Forelimb muscle (tissue), 1 donor: ENCODE measurements around the gene PRRT2. TPM values are rescaled to one million over a fixed set of nuclear protein-coding genes. Genes with fewer than 3 reads are reported as not detected.
"Not testable (repeated sequence)": the region's sequence is repeated elsewhere in the genome, so short reads cannot be mapped to it uniquely, and the experiment has no call there.

Experiments used
- DNase-seq: peaks from one replicate; pipeline ENCODE4 v3.0.0-alpha.2; 2013; ENCODE audit warnings: low read depth
- polyA plus RNA-seq: library from polyadenylated mRNA; unstranded; fragments of 120-200 nt; gene quantifications from one replicate; pipeline ENCODE4 v1.2.1, GENCODE V29; 2013; ENCODE audit not compliant: insufficient read length

PRRT2 gene
- polyA plus RNA-seq, 1 donor: 14.4 TPM

DNA sequence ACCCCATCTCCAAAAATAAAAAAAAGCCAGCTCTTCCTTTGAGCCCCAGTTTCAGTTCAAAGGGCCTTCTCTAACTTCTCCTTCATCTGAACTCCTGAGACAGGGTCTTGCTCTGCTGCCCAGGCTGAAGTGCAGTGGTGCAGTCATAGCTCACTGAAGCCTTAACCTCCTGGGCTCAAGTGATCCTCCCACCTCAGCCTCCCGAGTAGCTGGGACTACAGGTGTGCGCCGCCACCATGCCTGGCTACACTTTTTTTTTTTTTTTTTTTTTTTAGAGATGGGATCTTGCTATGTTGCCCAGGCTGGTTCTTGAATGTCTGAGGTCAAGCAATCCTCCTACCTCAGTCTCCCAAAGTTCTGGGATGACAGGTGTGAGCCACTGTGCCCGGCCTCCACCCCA is 21.2 kb downstream of the PRRT2 start:
- not testable (repeated sequence) for DNase-seq

DNA sequence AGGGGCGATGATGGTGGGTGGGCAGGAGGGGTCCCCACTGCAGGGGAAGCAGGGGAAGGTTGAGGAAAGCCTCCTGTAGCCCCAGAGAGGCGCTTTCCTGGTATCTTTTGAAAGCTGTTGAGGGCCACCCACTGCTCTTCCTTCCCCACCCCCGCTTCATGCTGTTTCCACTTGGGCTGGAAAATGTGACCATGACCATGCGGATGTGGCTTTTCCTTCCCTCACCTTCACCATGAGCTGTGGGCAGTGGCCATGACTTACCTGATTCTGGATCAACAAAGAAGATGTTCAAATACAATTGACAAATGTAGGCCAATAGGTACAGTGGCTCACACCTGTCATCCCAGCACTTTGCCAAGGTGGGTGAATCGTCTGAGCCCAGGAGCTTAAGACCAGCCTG is 22.1 kb downstream of the PRRT2 start:
- no peak for DNase-seq

DNA sequence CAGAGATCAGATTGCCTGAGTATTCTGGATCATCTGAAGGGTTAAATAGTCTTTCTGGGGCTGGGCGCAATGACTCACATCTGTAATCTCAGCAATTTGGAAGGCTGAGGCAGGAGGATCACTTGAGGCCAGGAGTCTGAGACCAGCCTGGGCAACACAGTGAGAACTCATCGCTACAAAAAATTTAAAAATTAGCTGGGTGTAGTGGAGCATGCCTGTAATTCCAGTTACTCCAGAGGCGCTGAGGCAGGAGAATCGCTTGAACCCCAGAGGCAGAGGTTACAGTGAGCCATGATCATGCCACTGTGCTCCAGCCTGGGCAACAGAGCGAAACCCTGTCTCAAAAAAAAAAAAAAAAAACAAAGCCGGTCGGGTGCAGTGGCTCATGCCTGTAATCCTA is 23.9 kb downstream of the PRRT2 start:
- DNase-seq: no peak

GRCh38 chr16:29836623-29837022 is 24.6 kb downstream of the PRRT2 start:
- DNase-seq: no peak

- no peak for DNase-seq
Observed at GRCh38 chr16:29837841-29838240, 25.8 kb downstream of the PRRT2 start.

DNA sequence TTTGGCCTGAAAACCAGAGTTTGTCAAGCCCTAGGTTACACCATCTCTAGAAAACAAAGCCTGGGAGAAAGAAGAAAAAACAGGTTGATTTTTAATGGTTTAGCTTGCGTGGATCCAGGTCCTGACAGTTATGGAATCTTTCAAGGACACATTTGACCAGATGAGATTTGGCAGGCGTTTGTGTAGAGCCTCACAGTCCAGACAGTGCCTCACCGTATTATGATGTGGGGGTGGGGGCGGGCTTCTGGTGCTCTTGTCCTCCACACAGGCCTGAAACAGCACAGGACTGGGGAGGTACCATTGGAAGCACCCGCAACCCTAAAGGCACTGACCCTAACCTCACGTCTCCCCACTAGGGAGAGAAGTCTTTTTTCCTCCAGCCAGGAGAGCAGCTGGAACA is 27.8 kb downstream of the PRRT2 start:
- DNase-seq: no peak

GRCh38 chr16:29840240-29840639 is 28.2 kb downstream of the PRRT2 start:
- no peak for DNase-seq

DNA sequence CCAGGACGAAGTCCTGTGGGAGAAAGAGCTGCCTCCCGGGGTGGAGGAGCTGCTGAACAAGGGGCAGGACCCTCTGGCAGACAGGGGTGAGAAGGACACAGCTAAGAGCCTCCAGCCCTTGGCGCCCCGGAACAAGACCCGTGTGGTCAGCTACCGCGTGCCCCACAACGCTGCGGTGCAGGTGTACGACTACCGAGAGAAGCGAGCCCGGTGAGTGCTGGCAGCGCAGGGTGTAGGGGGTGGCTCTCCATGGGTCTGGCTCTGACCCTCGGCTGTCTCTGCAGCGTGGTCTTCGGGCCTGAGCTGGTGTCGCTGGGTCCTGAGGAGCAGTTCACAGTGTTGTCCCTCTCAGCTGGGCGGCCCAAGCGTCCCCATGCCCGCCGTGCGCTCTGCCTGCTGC is 29.6 kb downstream of the PRRT2 start:
- no peak for DNase-seq

DNA sequence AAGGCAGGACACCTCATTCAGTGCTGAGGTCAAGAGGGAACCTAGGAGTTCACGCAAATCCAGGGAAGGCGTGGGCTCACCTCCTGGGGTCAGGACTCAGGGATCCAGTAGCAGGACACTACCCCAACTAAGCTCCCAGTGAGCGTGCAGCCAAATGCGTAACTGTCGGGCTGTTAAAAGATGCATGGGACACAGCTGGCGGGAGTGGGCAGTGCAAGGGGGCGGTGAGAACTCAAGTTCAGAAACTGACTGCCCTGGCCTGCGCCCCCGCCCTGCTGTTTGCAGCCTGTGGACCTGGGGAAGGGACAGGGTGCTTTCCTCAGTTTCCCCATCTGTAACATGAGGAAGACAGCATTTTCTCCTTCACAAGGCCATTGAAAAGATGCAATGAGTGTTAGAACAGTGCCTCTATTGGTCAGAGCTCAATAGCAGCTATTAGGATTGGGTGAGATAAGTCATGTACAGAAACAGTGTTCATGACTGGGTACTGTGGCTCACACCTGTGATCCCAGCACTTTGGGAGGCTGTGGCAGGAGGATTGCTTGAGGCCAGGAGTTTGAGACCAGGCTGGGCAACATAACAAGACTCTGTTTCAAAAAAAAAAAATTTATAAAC is 30.8 kb downstream of the PRRT2 start:
- no peak for DNase-seq

- no peak for DNase-seq
Observed at GRCh38 chr16:29843931-29844330, 31.9 kb downstream of the PRRT2 start.

DNA sequence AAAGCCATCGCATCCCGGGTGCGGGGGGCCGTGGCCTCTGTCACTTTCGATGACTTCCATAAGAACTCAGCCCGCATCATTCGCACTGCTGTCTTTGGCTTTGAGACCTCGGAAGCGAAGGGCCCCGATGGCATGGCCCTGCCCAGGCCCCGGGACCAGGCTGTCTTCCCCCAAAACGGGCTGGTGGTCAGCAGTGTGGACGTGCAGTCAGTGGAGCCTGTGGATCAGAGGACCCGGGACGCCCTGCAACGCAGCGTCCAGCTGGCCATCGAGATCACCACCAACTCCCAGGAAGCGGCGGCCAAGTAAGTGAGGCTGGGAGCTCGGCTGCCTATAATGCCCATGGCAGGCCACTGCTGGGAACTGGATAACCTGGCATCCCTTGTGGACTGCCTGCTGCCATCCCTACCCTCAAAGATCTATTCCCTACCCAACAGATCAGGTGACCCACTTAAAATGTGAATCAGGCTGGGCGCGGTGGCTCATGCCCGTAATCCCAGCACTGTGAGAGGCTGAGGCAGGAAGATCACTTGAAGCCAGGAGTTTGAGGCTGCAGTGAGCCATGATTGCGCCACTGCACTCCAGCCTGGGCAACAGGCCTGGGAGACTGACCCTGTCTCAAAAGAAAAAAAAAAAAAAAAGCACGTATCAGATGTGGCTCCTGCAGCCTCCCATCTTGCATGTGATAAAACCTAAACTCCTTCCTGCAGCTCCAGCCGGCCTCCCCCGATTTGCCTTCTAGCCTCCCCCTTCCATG is 32.8 kb downstream of the PRRT2 start:
- DNase-seq: no peak

DNA sequence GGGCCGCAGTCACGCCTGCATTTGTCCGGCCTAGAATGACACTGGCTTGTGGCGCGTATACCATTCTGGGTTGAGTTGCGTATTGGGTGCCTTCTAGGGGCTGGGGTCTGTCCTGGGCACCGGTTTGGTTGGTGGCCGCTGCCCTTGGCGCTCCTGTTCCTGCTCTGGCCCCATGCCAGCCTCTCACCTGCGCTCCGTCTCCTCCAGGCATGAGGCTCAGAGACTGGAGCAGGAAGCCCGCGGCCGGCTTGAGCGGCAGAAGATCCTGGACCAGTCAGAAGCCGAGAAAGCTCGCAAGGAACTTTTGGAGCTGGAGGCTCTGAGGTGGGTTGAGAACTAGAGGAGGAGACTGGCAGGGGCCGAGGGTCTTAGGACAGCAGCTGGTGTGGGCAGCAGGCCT is 33.7 kb downstream of the PRRT2 start:
- DNase-seq: no peak

DNA sequence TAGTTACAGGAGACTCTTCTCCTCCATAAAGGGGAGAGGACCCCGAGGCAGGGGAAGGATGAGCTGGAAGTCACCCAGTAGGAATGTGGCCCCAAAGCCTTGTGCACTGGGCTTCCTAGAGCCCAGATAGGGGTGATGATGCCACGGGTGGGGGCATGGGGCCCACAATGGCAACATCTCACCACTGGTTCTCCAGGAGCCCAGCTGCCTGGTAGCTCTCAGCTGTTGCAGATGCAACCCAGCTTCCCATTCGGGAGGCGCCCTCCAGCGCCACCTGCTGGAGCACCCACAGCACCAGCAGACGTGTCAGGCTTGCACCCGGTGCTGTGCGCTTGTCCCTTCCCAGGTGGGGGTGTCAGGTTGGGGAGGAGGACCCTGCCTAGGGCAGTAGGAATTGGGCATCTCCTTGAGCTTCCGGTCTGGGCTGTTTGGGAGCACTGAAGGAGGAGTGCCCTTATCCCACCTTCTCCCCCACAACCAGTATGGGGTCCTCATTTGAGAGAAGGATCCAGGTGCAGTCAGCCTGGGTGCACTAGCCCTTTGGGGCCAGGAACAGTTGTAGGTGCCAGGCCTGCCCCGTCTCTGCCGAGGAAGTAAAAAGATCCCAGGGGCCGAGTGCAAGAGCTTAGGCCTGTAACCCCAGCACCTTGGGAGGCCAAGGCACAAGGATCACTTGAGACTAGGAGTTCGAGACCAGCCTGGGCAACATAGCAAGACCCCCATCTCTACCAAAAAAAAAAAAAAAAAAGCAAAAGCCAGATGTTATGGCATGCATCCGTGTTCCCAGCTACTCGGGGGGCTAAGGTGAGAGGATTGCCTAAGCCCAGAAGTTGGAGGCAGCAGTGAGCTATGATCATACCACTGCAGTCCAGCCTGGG is 36.7 kb downstream of the PRRT2 start:
- DNase-seq: no peak

- DNase-seq: no peak
Observed at GRCh38 chr16:29849505-29849904, 37.5 kb downstream of the PRRT2 start.

DNA sequence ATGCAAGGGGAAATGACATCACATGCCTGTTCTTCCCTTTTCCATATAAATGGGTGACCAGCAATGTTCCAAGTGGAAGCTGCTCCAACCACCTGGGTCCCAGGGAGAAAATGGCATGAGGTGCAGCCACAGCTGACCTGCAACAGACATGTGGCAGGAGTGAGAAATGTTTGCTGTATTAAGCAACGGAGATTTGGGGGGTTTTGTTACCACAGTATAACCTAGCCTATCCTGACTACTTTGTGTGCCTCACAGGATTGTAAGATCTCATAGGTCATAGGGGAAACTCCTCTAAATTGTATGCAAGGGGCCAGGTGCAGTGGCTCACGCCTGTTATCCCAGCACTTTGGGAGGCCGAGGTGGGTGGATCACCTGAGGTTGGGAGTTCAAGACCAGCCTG is 39.0 kb downstream of the PRRT2 start:
- no peak for DNase-seq

- DNase-seq: peak; percentile 17
Observed at GRCh38 chr16:29852654-29853053, 40.7 kb downstream of the PRRT2 start.

GRCh38 chr16:29854520-29855100 is 42.6 kb downstream of the PRRT2 start:
- DNase-seq: no peak

DNA sequence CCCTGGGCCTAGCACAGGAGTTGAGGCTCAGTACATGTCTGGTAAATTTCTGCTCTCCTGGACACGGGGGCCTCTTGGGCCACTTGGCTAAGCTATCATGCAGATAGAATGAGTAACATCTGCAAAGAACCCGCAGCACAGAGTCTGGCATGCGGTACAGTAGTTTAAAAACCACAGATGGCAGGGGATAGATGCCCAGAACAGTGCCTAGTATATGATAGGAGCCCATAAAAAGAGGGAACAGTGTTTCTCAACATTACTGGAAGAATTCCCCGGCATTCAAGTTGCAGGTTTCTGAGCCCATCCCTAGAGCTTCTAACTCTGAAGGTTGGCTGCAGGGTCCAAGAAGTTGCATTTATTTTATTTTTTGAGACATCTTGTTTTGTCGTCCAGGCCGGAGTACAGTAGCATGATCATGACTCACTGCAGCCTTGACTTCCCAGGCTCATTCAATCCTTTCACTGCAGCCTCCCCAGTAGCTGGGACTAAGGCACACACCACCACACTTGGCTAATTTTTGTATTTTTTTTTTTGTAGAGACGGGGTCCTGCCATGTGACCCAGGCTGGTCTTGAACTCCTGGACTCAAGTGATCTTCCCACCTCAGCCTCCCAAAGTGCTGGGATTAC is 45.3 kb downstream of the PRRT2 start:
- no peak for DNase-seq

DNA sequence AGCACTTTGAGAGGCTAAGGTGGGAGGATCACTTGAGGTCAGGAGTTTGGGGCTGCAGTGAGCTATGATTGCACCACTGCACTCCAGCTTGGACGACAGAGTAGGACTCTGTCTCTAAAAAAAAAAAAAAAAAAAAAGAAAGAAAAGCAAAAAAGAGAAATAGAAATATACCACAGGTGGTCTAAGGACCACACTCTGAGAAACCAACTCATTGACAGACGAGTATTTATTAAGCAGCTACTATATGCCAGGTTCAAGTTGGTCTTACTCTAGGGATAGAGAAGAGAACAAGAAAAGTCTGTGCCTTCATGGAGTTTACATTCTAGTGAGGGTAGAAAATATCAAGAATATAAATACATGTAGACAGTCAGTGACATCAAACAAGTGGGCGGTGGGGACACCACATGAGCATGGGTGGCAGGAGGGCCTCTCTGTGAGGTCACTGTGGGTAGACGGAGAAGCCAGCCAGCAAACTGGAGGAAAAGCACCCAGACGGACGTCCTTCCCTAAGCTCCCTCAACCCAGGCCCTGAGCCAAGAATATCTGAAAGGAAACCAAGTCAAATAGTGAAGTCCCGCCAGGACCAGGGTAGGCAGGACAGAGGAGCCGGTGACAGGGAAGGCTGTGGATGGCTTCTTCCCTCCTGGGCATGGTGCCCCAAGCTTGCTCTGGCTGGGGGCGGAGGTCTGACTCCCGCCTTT is 46.3 kb downstream of the PRRT2 start:
- DNase-seq: no peak

DNA sequence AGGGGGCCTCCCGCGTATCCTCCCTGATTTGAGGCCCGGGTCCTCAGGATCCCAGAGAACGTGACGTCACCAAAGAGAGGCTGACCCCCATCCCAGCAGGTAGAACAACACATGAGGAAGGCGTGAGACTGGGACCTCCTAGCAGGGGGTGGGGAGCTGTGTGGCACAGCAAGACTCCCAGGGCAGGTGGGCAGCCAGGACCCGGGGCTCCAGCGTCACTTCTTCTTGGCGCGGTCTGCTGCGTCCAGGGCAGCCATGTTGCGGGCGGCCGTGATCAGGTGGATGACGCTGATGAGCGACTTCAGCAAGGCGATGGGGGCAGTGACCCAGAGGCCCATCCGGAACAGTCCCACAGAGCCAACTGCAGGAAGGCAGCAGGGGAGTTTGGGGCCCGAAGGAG is 47.0 kb downstream of the PRRT2 start:
- DNase-seq: no peak

DNA sequence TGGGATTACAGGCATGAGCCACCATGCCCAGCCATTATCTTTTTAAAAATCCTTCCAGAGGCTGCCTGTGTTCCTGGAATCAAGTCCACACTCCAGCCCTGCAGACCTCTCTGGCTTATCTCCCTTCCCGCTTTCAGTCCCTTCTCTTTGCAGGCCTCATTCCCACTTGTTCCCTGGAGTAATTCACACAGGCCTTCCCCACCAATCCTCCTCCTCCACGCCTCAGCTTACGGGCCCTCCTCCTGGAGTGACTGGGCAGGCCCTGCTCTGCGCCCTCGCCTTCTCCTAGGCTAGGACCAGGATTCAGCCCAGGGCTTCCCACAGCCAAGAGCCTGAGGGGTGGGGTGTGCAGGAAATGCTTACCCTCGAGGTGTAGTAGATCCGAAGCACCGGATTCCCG is 48.2 kb downstream of the PRRT2 start:
- no peak for DNase-seq
